DMS153 (cell line): ENCODE data around the gene MIS18A.
"Not testable (repeated sequence)": the region's sequence is repeated elsewhere in the genome, so short reads cannot be mapped to it uniquely, and the experiment has no call there.

ENCODE experiments used
- DNase-seq: peaks from one replicate; lab custom pipeline; 2025; lab: John Stamatoyannopoulos, UW

Gene MIS18A

DNA sequence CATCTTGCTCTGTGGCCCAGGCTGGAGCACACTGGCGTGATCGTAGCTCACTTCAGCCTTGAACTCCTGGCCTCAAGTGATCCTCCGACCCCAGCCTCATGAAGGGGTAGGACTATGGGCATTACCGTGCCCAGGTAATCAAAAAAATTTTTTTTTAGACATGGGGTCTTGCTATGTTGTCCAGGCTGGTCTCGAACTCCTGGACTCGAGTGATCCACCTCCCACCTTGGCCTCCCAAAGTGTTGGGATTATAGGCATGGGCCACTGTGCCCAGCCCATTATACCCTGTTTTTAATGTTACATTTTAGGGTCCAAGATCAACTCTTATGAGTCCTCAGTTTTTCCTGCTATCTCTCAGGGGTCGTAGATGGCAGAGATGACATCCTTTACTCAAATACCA lies 26.1 kb upstream of the MIS18A start:
- no peak for DNase-seq

DNA sequence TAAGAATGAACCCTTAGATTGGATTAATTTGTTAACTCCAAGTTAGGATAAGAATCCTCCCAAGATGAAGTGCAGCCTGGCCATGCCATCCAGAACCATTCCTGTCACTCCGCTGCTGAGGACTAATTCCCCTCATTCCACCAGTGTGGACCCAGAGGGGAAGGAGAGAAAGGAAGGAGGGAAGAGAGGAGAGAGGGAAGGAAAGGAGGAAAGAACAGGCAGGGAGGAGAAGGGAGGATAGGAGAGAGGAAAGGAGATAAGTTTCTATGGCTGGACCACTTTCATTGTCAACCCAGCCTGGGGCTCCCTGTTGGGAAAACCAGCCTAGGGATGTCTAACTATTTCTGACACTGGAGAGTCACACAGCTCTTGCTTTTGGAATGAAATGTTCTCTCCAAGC lies 24.5 kb upstream of the MIS18A start:
- no peak for DNase-seq

DNA sequence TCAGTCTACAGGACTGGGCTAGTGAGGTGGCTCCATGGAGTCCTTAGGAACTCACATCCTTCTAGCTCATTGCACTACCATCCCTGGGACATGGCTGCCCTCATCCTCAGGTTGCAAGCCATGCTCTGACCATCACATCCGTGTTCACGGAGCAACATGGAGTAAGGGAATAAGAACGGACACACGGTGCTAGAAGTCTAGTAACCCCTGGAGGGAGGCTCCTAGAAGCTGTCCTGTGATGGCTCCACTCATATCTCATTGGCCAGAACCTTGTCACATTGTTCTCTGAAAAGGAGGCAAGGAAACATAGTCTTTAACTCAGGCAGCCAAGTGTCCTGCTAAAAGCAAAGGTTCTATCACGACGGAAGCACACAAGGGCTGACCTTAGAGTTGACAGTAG lies 23.7 kb upstream of the MIS18A start:
- no peak for DNase-seq

DNA sequence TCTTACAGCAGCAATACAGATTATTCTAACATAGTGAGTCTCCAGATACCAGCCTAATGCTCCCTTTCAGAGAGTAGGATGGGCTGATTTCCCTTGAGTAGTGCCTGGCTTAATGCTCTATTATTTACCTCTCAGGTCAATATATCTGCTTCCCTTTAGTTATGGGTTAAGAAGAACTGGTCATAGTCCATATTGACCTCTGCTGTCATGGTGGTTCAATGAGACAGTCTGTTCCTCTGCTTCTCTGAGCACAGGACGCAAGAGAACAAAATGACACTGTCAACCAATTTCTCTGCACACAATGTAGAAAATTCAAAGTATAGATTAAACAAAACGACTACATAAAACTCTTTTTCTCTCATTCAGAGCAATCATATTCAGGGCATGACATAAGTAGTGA lies 22.7 kb upstream of the MIS18A start:
- DNase-seq = no peak

DNA sequence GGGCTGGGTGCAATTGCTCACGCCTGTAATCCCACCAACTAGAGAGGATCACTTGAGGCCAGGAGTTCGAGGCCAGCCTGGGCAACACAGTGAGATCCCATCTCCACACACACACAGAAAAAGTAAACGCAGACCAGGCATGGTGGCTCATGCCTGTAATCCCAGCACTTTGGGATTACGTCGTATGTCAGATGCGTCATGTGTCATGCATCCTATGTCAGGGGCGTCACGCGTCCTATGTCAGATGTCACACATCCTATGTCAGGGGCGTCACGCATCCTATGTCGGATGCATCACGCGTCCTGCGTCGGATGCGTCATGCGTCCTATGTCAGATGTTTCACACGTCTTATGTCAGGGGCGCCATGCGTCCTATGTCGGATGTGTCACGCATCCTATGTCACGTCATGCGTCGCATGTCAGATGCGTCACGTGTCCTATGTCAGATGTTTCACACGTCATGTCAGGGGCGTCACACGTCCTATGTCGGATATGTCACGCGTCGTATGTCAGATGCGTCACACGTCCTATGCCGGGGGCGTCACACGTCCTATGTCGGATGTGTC lies 21.4 kb upstream of the MIS18A start:
- no peak for DNase-seq

DNA sequence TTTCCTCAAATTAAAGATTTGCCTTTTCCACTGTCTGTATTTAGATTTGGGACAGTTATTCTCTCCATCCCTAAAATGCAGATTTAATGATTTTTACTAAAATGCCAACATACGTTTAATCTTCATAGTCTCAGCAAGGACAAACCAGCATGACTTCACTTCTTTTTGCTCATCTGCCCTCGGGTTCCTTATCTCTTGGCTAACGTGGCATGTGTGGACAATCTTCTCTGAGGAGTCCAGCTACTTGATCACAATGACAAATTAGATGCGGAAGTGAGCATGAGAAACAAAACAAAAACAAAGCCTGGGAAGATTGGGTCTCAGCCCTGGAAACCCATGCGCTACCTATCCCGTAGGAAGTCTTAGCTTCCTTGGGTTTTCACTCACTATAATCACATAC lies 20.8 kb upstream of the MIS18A start:
- DNase-seq = no peak

DNA sequence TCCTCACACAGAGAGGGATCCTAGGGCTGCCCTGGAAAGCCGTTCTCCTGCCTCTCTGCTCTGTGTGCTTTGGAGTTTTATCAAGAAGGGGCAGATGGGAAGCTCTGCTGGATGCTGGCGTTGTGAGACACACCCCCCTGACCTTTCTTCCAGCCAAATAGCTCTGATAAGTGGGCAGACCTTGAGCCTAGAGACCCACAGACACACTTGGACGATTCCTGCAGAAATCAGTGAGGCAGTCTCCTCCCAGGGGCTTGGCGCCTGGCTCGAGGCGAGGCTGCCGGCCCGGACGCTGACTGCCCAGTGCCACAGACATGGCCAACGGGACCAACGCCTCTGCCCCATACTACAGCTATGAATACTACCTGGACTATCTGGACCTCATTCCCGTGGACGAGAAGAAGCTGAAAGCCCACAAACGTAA lies 19.8 kb upstream of the MIS18A start, which contains the start of gene MRAP:
MRAP (plus strand) TSS at position 198 of the 424 bp plus-strand sequence; CDS start at position 315, 117 bp downstream.
- no peak for DNase-seq

DNA sequence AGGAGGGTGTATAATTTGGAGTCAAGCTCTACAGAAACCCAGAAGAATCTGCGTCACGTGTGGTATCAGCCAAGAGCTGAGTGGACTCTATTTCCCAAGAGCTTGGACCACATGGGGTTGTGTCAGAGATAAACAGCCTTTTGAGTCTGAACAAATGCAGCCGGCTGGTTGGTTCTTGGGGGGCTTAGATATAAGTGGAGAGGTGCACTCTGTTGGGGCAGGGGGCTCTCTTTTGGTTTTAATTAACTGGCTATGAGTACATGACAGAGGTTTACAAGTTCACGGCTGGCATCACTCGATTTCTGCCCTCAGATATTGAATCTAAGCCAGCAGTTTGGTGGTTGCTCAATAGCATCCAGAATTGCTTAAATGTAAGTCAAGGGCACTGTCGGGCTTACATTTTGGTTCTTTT lies 19.3 kb upstream of the MIS18A start:
- no peak for DNase-seq

DNA sequence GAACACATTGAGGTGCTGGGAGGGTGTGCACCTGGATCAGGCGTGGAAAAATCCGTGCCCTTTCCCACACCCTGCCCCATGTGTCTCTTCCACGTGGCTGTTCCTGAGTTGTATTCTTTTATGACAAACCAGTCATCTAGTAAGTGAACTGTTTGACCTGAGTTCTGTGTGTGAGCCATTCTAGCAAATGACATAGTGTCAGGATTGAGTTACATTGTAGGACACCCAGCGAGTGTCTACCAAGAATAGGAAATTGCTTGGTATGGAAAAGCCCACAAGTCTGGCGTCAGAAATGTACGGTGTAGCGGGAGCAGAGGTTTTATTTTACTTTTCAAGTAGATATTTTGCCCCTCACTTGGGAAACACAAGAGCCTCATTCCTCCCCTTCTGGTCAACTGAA lies 18.6 kb upstream of the MIS18A start:
- DNase-seq = no peak

DNA sequence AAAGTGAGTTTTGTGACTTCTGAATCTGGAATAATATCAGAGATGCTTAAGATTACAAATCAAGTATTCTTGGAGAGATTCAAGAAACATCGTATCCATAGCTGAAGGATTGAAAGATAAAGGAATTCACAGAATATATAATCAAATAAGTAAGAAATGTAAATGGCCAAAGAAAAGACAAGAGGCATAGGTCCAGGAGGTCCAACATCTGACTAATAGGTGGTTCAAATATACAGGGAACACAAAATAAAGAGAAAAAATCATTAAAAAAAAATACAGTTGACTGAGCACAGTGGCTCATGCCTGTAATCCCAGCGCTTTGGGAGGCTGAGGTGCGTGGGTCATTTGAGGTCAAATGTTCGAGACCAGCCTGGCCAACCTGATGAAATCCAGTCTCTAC lies 6.6 kb upstream of the MIS18A start:
- DNase-seq = no peak

DNA sequence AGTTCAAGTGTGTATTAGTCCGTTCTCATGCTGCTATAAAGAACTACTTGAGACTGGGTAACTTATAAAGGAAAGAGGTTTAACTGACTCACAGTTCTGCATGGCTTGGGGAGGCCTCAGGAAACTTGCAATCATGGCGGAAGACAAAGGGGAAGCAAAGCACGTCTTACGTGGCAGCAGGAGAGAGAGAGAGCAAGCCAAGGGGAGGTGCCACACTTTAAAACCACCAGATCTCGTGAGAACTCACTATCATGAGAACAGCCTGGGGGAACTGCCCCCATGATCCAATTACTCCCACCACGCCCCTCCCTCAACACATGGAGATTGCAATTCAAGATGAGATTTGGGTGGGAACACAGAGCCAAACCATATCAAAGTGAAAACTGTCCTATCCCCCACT lies 4.1 kb upstream of the MIS18A start:
- DNase-seq = no peak

DNA sequence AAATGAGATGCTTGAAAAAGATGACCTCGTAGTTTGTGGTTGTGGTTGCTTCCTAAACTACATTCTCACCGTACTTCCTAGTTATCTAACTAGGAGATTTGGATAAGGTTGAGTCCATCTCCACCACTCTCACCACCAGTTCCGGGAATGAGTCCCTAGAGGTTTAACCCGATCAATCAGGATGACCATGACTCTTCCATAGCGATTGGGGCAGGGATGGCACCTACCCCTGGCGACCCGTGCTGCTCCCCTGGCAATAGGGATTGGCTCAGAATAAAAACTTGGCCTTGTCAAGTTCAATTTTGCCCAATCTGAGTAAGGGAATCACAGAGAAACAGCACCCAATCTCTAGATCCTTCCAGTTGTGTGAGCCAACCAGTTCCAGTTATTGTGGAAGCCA lies 2.7 kb upstream of the MIS18A start:
- no peak for DNase-seq

DNA sequence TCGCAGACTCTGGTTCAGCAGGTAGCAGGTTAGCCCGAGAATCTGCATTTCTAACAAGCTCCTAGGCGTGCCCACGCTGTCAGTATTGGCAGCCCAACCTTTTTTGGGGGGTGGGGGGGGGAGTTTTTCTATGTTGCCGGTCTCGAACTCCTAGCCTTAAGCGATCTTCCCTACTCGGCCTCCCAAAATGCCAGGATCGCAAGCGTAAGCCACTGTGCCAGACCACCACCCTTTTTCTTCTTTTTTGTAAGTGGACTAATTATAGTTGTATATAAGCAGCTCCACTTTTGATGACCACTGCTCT lies 480 bp upstream of the MIS18A start:
- no peak for DNase-seq

DNA sequence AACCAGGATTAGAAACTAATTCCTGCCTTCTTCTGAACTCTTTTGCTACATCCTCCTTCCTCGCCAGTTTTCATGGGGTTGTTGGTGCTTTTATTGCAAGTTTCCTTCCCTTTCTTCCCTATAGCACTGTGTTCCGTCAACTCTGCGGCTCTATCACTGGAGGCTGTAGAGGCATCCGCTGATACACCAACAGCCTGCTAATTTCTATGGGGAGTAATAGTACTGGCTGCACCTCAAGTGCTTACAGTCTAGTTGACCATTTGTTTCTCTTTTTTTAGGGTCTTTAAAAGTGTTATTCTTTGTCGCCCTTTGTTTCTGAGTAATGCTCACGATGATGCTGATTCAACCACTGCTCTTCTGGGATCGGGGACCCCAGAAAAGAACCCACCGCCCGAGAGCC lies 746 bp downstream of the MIS18A start:
- no peak for DNase-seq

DNA sequence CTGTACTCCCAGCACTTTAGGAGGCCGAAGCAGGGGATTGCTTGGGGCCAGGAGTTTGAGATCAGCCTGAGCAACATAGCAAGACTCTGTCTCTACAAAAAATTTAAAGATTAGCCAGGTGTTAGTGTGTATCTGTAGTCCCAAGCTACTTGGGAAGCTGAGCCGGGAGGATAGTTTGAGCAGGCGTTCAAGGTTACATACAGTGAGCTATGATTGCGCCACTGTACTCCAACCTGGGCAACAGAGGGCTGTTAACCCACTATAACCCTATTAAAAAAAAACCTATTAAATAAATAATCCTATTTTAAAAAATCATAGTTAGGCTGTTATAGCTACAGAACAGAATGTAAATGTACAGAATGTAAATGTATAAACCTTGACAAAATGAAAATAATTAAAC lies 2.2 kb downstream of the MIS18A start:
- DNase-seq = no peak

DNA sequence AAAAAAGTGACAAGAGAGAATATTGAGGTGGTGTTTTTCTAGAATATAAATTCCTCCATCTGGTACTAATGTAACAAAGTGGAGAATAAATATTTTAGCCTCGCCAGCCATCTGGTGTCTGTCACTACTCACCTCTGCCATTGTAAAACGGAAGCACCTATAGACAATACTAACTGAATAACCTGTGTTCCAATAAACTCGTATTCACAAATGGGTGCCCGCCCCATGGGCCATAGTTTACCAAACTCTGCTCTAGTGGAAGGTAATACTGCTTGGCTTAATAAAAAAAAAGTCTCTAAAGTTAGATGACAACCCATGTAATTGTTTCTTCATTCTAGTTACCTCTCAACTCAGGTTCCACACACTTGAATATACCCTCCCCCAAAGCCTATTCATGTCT lies 8.1 kb downstream of the MIS18A start:
- DNase-seq = no peak

DNA sequence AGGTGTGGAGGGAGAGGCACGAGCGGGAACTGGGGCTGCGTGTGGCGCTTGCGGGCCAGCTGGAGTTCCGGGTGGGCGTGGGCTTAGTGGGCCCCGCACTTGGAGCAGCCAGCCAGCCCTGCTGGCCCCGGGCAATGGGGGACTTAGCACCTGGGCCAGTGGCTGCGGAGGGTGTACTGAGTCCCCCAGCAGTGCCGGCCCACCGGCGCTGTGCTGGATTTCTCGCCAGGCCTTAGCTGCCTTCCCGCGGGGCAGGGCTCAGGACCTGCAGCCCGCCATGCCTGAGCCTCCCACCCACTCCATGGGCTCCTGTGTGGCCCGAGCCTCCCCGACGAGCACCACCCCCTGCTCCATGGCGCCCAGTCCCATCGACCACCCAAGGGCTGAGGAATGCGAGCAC lies 13.5 kb downstream of the MIS18A start:
- DNase-seq = not testable (repeated sequence)

DNA sequence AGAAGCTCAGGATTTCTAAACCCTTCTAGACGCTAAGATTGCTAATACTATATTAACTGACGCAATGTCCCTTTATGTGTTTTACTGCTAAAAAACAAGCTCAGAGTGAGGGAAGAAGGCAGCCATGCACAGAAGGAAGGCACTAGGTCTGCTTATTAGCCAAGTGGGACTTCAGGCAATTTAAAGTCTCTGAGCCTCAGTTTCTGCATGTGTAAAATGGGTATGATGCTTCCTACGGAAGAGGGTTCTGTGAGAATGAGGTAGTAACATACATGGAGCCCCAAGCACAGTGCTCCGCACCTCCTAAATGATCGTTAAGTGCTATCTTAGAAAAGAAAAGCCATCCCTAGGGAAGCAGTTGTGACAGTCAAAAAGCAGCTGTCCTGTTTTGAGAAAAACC lies 16.9 kb downstream of the MIS18A start:
- DNase-seq = no peak

DNA sequence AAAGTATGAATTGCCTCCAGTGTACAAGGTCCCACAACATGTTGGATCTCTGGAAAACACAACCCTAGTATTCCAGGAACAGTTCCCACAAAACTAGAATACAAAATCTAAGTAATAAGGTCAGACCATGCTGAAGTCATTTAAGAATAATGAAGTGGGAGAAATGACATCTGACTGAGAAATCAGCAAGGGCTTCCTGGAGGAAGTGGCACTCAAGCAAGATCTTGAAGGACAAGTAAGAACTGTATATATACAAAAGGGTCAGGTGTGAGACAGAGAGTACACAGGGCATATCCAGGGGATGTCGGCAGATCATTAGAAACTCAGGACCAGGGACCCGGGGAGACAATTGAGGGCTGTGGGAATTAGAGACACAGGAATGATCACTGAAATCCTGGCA lies 18.7 kb downstream of the MIS18A start:
- DNase-seq = no peak

DNA sequence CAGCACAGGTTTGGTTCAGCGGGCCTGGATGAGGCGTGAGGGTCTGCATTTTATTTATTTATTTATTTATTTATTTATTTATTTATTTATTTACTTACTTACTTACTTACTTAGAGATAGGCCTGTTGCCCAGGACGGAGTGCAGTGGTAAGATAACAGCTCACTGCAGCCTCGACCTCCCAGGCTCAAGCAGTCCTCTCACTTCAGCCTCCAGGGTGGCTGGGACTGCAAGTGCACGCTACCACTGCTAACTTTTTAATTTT lies 20.1 kb downstream of the MIS18A start:
- not testable (repeated sequence) for DNase-seq

DNA sequence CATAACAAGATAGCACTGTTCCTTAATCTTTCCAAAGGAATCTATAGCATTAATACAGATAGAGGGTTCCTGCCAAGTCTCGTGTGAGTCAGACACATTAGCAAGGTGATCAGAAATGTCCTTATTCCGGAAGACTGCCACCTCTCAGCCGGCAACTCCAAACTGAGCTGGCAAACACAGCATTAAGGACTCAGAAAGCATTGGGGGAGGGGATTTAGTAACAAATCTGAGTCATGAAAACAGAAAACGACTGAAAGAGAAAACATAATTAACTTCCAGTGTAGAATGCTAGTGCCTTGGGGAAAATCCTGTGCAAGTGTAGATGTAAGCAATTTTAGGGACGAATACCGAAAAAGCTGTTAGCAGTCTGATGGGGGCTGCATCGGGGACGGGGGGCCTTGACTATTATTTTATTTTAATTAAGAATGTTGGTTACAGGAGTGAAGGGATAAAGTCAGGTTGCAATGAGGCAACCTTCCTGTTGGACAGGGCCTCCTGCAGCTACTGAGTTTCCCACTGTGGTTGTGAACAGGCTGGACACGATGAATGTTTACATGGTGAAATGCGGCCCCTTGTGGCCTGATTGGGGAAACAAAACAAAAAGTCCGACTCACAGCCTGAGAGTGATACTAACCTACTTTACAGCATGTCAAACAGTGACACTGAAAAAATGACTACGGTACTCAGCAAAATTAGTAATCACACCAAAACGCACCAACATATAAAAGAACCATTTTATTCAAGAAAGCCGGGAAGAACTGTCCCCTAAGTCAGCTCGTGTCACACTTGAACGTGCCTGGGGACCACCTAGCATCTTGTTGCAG lies 20.7 kb downstream of the MIS18A start:
- peak; percentile 66 for DNase-seq

DNA sequence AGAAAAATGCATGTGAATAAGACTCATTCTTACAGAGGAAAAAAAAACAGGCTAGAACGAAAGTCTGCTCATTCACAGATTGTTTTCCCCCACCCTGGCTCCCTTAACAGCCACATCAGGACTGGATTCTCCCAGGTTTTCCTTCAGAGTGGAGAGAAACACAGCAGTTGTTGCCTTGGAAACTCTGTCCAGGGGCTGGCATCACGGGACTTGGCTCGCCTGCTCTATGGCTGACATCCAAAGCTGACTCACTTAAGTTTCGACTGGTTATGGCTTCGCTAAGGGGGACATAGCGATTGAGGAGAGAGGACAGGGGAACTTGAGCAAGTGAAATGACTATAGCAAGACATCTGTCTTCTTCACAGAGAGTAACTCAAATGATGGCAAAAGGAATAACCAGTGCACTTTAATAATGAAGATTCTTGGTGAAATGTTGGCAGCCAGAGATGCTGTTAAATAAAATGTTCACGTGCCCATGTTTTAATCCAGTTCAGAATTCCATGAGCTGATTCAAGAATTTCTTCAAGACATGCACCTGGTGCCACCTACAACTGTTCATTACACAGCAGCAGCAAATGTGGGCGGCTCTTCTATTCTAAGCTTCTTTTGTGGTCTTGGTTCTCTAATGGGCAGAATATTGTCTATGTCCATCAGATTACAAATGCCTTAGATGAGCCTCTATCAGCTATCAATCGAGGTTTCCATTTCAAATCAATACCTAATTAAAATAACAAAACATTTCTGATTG lies 21.8 kb downstream of the MIS18A start:
- peak; percentile 67 for DNase-seq

DNA sequence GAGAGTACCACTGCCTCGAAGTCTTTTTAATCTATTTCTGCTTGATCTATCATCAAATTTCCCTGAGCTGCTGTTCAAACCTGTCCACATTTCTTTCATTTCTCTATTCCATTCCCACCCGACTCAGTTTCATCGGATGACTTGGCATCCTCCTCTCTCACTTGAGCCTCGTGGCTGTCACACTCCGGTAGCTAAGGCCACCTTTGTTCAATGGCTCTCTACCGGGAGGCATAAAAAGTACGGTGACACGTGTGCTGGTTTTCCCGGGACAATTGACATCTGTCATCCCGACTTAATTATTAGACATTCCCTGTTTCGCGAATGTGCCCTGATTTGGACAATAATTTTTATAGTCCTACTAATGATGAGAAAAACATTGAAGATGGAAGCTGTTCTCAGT lies 22.6 kb downstream of the MIS18A start:
- DNase-seq = no peak

DNA sequence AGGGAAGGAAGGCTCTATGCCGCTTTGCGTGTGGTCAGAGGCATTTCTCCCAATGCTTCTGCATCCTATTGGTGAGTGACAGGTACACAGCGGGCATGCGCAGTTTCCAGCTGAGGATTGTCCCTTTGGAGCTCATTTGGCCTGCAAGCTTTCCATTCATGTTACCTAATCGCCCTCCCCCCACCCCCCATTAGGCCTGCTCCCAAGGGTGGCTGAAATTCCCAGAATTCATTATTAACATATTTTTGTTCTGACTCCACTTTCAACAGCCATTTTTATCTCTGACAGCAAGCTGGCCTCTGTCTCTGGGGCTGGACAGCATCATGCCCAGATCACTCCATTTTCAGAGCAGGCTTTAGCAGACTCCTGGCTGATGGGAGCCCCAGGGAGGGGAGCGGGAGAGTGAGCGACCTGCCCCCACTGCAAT lies 25.6 kb downstream of the MIS18A start:
- no peak for DNase-seq
